Measurements from ENCODE around the gene ARHGAP26.

ARHGAP26 gene

GRCh38 chr5:142874540-142874939 is 104.4 kb downstream of the ARHGAP26 start:
- no peak for DNase-seq (ENCODE audit: low spot score)

GRCh38 chr5:142875936-142876335 is 105.8 kb downstream of the ARHGAP26 start:
- DNase-seq (ENCODE audit: low spot score): no peak

- no peak for DNase-seq (ENCODE audit: low spot score)
Observed at GRCh38 chr5:142876817-142877216, 106.6 kb downstream of the ARHGAP26 start.

DNA sequence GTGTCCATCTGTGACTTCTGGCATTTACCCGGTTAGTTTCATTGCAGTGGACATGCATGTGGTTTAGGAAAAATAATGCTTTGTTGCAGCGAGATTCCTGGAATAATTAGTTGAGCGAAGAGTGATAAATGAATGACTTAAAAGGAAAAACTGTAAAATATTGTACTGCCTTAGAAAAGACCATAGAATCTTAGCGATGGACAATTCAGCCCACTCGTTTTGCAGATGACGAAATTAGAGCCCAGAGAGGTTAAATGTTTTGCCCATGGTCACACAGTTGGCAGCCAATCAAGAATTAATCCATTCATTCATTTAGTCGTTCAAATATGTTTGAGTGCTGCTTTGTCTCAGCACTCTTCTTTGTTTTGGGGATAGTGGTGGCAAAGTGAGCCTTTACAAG is 107.9 kb downstream of the ARHGAP26 start:
- DNase-seq (ENCODE audit: low spot score): no peak

GRCh38 chr5:142878638-142879037 is 108.5 kb downstream of the ARHGAP26 start:
- no peak for DNase-seq (ENCODE audit: low spot score)

DNA sequence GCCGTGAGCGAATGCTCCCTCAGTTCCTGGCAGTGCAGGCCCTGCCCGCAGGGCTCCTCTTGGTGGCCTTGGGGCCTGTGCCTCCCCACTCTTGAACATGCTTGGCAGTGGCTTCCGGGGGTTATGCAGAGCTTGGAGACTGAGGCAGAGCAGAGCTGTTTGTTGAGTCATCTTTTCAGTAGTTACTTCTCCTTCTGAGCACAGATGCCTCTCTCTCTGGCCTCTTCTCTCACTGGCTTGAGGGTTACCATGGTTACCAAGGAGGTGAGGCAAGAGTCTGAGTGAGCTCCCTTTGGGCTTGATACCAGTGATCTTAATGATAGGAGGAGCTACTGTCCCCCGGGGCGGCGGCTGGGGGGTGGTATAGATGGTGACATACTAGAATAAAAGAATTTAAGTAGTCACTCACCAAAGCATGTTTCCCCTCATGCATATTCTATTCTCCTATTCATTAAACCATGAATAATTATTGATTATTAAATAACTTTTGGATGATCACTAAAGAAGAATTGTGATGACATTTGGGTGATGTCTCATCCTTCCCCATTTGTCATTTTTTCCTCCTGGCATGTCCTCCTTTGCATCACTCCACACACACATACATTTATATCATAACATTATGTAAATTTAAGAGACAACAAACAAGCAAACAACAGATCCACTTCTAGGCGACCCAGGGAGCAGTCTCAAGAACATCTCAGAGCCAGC is 111.1 kb downstream of the ARHGAP26 start:
- DNase-seq (ENCODE audit: low spot score): peak; percentile 80

- DNase-seq (ENCODE audit: low spot score): peak; percentile 42
Observed at GRCh38 chr5:142881784-142882126, 111.6 kb downstream of the ARHGAP26 start.

DNA sequence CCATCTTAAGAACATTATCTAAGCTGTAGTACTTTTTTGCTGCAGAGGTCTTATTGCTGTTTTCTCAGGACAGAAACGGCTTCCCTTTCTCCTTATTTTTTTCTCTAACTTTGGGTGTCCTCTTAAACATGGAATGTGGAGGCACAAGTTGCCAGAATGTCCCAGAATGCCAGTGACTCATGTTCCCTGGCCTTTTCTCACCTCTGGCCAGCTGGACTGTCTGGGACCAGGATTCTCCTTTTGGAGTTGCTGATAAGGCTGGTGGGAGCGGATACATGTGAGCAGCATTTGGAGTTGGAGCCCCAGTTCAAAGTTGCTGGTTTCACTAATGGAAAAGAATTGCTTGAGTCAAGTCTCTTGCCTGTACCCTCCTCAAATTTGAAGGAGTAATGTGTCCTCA is 112.8 kb downstream of the ARHGAP26 start:
- no peak for DNase-seq (ENCODE audit: low spot score)

- DNase-seq (ENCODE audit: low spot score): no peak
Observed at GRCh38 chr5:142883438-142883837, 113.3 kb downstream of the ARHGAP26 start.

GRCh38 chr5:142884029-142884428 is 113.9 kb downstream of the ARHGAP26 start:
- no peak for DNase-seq (ENCODE audit: low spot score)

DNA sequence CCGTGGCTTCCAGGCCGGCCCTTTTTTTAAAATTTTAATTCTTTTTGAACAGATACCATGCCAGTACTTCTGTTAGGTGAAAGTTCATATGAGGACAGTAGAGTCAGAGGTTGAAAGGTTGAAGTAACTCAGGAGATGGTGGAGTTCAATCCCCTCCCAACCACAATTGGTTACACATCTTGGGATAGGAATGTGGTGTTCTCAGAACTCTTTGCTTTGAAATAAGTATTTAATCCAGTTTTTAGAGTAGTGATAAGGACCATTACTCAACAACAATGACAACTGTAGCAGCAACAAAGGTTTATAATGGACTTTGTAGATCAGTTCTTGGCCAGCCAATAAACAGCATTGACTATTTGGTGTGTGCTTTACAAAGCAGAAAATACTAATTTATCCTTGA is 116.0 kb downstream of the ARHGAP26 start:
- no peak for DNase-seq (ENCODE audit: low spot score)

- no peak for DNase-seq (ENCODE audit: low spot score)
Observed at GRCh38 chr5:142886956-142887355, 116.8 kb downstream of the ARHGAP26 start.

DNA sequence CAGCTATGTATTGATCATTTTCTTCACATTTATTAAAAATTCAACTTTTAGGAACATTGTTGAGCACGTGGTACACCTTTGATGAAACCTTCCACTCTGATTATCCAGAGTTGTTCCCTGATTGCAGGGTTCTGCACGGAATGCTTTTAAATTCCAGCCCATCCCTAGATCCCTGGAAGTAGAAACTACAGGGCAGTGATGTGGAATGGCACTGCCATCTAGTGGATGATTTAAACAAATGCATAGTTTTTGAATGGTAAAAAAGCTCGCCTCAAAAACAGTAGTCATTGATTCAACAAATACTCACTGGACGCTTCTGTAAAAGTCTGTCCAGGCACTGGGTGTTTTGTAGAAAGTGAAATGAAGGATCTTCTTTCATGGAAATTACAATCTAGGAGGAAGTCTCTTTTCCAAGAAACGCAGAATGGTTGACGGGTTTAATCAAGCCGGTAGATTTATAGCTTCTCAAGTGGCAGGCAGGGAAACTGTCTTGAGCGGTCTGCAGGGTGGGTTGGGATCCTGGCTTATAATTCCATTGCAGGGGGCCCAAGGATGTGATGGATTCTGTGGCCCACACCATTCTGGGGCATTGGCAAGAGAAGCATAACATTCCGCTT is 118.4 kb downstream of the ARHGAP26 start:
- peak; percentile 81 for DNase-seq (ENCODE audit: low spot score)

- no peak for DNase-seq (ENCODE audit: low spot score)
Observed at GRCh38 chr5:142892021-142892420, 121.8 kb downstream of the ARHGAP26 start.

DNA sequence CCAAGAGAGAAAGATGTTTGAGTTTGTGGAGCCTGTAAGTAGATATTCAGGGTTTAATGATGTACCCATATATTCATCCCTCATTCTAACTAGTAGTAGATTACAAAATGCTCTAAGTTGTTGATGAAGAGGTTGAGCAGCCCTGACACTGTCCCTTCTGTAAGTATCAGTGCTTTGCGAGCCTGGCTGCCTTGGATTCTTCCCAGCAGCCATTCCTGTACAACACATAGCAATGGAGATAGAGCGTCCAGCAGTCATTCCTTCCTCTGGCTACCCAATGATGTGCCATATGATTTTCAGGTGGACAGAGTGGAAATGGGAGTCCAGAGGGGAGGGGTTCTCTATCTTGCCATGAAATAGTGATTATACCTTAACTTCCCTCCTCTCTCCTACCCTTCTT is 124.1 kb downstream of the ARHGAP26 start:
- no peak for DNase-seq (ENCODE audit: low spot score)

DNA sequence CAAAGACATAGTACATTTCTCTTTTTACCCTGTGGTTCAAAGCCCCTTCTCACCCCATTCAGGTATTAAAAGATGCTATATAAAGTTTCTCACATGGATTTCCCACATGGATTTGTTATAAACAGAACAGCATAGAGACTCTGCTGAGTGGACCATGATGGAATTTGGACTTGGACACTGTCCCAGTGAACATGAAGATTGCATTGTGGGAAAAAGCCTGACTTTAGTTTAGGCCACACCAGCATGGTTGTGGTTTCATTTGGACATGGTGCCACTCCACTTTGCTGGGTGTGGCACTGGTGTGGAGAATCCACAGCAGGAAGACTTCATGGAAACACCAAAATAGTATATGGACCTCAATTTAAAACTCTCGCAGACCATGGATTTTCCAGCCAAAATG is 124.6 kb downstream of the ARHGAP26 start:
- DNase-seq (ENCODE audit: low spot score): no peak

DNA sequence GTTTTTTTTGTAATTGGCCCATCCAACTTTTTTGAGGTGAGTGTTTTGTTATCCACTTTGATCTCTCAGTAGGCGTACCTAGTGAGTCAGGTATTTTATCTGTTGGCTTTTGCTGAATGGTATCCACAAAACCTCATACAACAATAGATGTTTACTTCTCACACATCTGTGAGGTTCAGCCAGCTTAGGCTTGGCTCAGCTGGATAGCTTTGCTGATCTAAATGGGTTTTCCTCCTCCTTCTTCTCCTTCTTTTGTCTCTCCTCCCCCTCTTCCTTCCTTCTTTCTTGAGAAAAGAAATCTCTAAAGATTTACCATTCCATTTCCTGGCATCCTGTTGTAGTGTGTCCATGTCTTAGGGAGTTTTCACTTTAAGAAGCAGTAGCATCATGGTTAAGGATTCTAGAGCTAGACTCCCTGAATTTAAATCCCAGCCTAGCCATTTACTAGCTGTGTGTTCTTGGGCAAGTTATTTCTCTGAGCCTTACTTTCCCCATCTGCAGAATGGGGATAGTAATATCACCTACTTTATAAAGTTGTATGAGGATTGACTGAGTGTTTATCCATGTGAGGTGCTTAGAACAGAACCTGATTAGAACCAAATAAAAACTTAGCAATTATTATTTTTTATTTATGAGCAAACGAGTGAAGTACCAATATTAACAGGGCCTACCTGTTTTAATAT is 126.3 kb downstream of the ARHGAP26 start:
- DNase-seq (ENCODE audit: low spot score): no peak

- DNase-seq (ENCODE audit: low spot score): no peak
Observed at GRCh38 chr5:142897328-142897727, 127.2 kb downstream of the ARHGAP26 start.

- no peak for DNase-seq (ENCODE audit: low spot score)
Observed at GRCh38 chr5:142900927-142901326, 130.8 kb downstream of the ARHGAP26 start.

GRCh38 chr5:142901476-142902185 is 131.5 kb downstream of the ARHGAP26 start:
- DNase-seq (ENCODE audit: low spot score): no peak

- DNase-seq (ENCODE audit: low spot score): no peak
Observed at GRCh38 chr5:142902186-142902965, 132.2 kb downstream of the ARHGAP26 start.

GRCh38 chr5:142904416-142904815 is 134.2 kb downstream of the ARHGAP26 start:
- no peak for DNase-seq (ENCODE audit: low spot score)
